Activated CD4-positive, alpha-beta T cell treated with anti-CD3 and anti-CD28 coated beads for 36 hours (primary cell): ENCODE data around the gene CD34. TPM values are rescaled to one million over a fixed set of nuclear protein-coding genes. Genes with fewer than 3 reads are reported as not detected.
"Not testable (repeated sequence)": the region's sequence is repeated elsewhere in the genome, so short reads cannot be mapped to it uniquely, and the experiment has no call there.

ENCODE experiments used
- ATAC-seq: fragments of 200-7000 bp; cut with Tn5 transposase; one replicate; pipeline ENCODE4 v1.10.0; 2021; ENCODE audit warnings: mild to moderate bottlenecking, moderate library complexity
- CTCF ChIA-PET: fragments of 350-600 bp; sonication (Branson Sonifier 250); formaldehyde crosslinking; loops from one replicate; lab custom pipeline; 2021; ENCODE audit warnings: antibody characterized with exemption; lab: Charles Lee
- POLR2A ChIA-PET: fragments of 350-600 bp; sonication (Branson Sonifier 250); formaldehyde crosslinking; loops from one replicate; lab custom pipeline; 2021; ENCODE audit warnings: antibody characterized with exemption, inconsistent platforms; lab: Charles Lee
- DNase-seq: peaks from one replicate; pipeline ENCODE4 v3.0.0-alpha.2; 2020
- H3K27ac Mint-ChIP-seq: one replicate; pipeline ENCODE4 v1.8.0; 2021; ENCODE audit warnings: mixed read lengths
- H3K27me3 Mint-ChIP-seq: one replicate; pipeline ENCODE4 v1.8.0; 2021; ENCODE audit warnings: mixed read lengths
- H3K36me3 Mint-ChIP-seq: one replicate; pipeline ENCODE4 v1.8.0; 2021; ENCODE audit warnings: low read depth, mixed read lengths
- H3K4me1 Mint-ChIP-seq: one replicate; pipeline ENCODE4 v1.8.0; 2021; ENCODE audit warnings: mixed read lengths
- H3K4me3 Mint-ChIP-seq: one replicate; pipeline ENCODE4 v1.8.0; 2021; ENCODE audit warnings: mild to moderate bottlenecking, moderate library complexity, mixed read lengths
- H3K9me3 Mint-ChIP-seq: one replicate; pipeline ENCODE4 v1.8.0; 2021; ENCODE audit warnings: low read depth, mixed read lengths
- intact Hi-C, 2 experiments: fragments of 100-400 bp; cut with DNase I in 1 of 2; cut with micrococcal nuclease in 1 of 2; formaldehyde crosslinking; loops; one replicate each; pipeline versions ENCODE4 v1.14.2 to v1.15.1; 2022 to 2024; cut with DNase I, micrococcal nuclease
- total RNA-seq, 2 experiments: library from RNA; stranded (reverse); gene quantifications; one replicate each; pipeline ENCODE4 v1.2.3, GENCODE V29; 2021

The CD34 gene
- total RNA-seq, 2 experiments from 2014 or later, result 0.02 to 0.04 TPM

DNA sequence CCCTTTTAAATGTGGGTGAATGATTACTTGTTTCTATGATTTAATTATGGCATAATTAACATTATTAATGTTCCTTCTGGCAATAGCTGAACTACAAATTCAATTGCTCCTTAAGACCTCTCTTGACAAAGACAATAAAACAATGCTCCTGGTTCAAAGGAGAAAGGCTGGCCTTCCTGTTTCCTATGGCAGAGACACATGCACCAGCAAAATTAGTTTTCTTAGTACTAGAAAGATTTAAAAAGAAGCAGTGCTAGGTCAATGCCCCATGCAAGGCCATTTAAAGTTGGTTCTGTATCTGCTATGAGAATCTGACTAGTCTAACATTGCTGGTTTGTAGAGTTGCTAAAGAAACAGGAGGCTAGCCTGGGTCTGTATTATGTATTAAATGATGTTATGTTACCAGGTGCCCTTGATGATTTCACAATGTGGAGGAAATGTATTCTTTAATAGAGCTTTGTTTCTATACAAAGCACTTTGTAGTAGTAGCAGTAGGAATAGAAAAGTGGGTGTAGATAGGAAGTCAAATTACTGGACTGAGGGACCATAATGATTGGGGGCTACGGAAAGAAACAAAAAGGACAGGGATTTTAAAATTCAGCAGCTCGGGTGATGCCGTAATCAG is 38.8 kb upstream of the CD34 start:
- H3K9me3 Mint-ChIP-seq, result no peaks in the 10 kb centered on the region
- DNase-seq, result no peak
- no peak for ATAC-seq
- ChIA-PET POLR2A (no interaction called here), CTCF (interaction anchor here (1.7 kb wide), 1 partner anchor 65 kb away, joined by 6 read pairs; no protein-coding TSS in a partner anchor)
- intact Hi-C loops, result no loop called here
- no peak overlapping the region for H3K4me3 Mint-ChIP-seq
- no peak overlapping the region for H3K27ac Mint-ChIP-seq
- H3K36me3 Mint-ChIP-seq, result no peaks in the 10 kb centered on the region
- peaks cover 6% of the 10 kb centered on the region for H3K27me3 Mint-ChIP-seq
- no peaks in the 10 kb centered on the region for H3K4me1 Mint-ChIP-seq

DNA sequence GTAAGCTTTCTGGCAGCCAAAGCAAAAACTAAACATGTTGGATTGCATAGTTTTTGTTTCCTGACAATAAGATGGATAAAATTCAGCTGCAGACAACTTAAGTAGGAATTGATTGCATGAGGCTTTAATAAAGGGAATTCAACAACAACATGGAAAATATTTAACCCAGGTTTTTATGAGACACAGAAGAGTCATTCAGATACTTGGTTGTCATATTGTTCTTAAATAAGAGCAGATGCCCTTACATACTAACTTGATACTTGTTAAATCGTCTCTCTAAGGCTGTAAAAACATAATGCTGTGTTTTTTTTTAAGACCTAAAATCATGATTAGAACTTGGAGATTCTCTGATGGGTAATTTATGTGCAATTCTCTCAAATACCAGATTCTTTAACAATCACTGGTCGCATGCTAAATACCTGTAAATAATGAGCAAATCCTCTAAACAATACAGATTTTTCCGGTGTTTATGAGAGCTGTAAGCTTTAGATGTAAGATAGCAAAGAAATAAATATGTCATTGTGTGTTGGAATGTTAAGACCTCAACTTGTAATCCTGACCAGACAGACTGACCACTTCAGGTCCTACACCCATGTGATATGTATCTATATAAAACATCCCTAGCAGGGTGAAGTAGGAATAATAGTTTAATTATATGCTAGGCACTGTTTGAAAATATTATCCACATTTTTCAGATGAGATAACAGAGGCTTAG is 37.8 kb upstream of the CD34 start:
- Mint-ChIP-seq H3K27ac (no peak overlapping the region), H3K4me3 (no peak overlapping the region), H3K9me3 (no peaks in the 10 kb centered on the region), H3K27me3 (peaks cover 6% of the 10 kb centered on the region), H3K36me3 (no peaks in the 10 kb centered on the region), H3K4me1 (no peaks in the 10 kb centered on the region)
- ChIA-PET POLR2A (no interaction called here), CTCF (no interaction called here)
- intact Hi-C loops, result no loop called here
- DNase-seq, result no peak
- no peak for ATAC-seq

DNA sequence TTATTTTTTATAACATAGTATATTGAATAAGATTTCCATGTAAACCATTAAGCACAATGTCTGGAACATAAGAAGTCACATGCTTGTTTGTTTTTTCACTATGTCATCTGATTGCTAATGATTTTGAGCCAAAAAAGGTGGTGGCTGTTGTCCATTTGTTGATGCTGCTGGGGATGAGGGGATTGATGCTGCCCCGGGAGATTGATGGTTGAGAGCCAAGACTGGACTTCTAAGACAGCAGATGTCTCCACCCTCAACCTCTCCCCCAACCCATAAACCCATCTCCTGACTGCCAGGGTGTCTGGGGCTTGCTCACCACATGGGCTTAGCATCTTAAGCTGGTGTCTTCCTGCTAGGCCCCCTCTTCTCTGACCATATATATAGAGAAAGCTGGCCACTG is 35.8 kb upstream of the CD34 start:
- DNase-seq, result no peak

DNA sequence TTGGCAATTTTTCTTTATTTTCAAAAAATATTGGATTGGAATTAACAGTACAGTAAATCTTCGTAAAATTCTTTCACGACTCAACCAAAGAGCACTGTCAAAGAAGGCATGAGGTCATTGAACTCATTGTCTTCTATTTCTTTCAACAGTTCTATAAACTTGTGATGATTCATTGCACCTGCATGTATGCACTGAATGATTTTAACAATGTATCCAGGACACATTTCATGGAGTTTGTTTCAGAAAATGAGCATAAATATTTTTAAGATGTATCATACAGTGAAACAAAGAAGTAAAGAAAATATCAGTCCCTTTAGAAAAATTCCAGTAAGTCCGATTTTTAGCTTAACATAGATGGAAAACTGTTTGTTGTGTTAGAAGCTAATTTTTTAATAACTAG is 33.6 kb upstream of the CD34 start:
- Mint-ChIP-seq H3K4me1 (no peaks in the 10 kb centered on the region), H3K27ac (no peak overlapping the region), H3K4me3 (no peak overlapping the region), H3K9me3 (no peaks in the 10 kb centered on the region), H3K27me3 (peaks cover 11% of the 10 kb centered on the region), H3K36me3 (no peaks in the 10 kb centered on the region)
- no peak for ATAC-seq
- ChIA-PET POLR2A (no interaction called here), CTCF (interaction anchor here (0.7 to 1.9 kb wide), 6 partner anchors 9 to 102 kb away, joined by 3 to 4 read pairs (median 3); no protein-coding TSS in a partner anchor)
- intact Hi-C loops, result no loop called here
- DNase-seq, result no peak

More for the DNA sequence above, 35.8 kb upstream of the CD34 start:
- POLR2A ChIA-PET, result no interaction called here
- Mint-ChIP-seq H3K4me1 (no peaks in the 10 kb centered on the region), H3K36me3 (no peaks in the 10 kb centered on the region), H3K27ac (no peak overlapping the region), H3K4me3 (no peak overlapping the region), H3K27me3 (peaks cover 3% of the 10 kb centered on the region), H3K9me3 (no peaks in the 10 kb centered on the region)
- CTCF ChIA-PET, result interaction anchor here (1.0 to 1.7 kb wide), 3 partner anchors 16 to 201 kb away, joined by 3 to 6 read pairs (median 5); no protein-coding TSS in a partner anchor
- intact Hi-C loops, result no loop called here
- ATAC-seq, result no peak

DNA sequence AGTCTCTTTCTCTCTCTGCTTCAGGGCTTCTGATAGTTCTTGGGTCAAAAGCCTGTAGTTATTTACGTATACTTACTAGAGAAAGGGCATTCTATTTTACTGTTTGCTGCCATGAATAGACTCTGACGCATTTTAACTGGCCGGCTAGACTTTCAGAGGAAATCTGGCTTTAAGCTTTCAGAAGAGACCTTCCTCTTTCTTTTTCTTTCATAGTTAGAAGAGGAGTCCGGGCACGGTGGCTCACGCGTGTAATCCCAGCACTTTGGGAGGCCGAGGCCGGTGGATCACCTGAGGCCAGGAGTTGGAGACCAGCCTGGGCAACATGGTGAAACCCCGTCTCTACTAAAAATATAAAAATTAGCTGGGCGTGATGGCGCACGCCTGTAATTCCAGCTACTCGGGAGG is 31.4 kb upstream of the CD34 start:
- CTCF ChIA-PET, result interaction anchor here (1.1 to 2.5 kb wide), 2 partner anchors 21 to 58 kb away, joined by 5 to 7 read pairs; no protein-coding TSS in a partner anchor
- H3K4me1 Mint-ChIP-seq, H3K9me3 Mint-ChIP-seq, ATAC-seq, DNase-seq, H3K27ac Mint-ChIP-seq, POLR2A ChIA-PET, H3K4me3 Mint-ChIP-seq, H3K36me3 Mint-ChIP-seq: not testable (repeated sequence)
- peaks cover 14% of the 10 kb centered on the region for H3K27me3 Mint-ChIP-seq
- intact Hi-C loops, result loop anchor here in 1 of 2 experiments (2.0 kb wide), 1 partner anchor 20 kb away; no protein-coding TSS in a partner anchor

DNA sequence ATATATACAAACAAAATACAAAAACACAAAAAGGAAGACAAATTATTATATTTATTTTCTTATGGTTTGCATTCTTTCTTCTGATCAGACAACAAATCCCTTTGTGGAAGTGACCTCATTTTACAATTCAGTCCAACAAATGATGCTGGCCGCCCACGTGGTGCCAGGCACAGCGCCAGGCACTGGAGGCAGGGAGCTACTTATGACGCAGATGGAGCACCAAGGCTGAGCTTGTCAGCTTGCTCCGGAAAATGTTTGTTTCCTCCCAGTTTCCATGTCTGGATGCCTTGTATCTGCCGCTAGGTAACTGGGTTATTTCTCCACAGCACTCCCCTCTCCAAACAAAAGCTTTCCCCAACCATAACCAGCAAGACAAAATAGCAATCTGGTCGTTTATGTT is 30.7 kb upstream of the CD34 start:
- Mint-ChIP-seq H3K4me3 (no peak overlapping the region), H3K4me1 (no peaks in the 10 kb centered on the region), H3K9me3 (no peaks in the 10 kb centered on the region), H3K36me3 (no peaks in the 10 kb centered on the region), H3K27ac (no peak overlapping the region), H3K27me3 (peaks cover 14% of the 10 kb centered on the region)
- CTCF ChIA-PET, result interaction anchor here (0.6 to 2.5 kb wide), 2 partner anchors 44 to 57 kb away, joined by 3 to 7 read pairs; no protein-coding TSS in a partner anchor
- ATAC-seq, result no peak
- intact Hi-C loops, result loop anchor here in 1 of 2 experiments (2.0 kb wide), 1 partner anchor 19 kb away; no protein-coding TSS in a partner anchor
- POLR2A ChIA-PET, result no interaction called here
- DNase-seq, result no peak

DNA sequence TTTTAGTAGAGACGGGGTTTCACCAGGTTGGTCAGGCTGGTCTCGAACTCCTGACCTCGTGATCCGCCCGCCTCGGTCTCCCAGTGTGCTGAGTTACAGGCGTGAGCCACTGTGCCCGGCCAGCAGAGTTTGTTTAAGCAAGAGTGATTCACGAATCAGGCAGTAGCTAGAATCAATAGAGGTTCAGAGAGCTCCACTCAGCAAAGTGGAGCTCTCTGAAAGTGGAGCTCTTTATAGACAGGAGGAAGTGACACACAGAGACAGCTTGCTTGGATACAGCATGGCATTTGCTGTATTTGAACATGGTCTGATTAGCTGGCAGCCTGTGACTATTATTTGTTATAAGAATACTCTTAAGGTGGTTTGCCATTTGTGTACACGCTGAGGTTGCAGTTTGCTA is 27.1 kb upstream of the CD34 start:
- Mint-ChIP-seq H3K4me3 (no peak overlapping the region), H3K36me3 (no peaks in the 10 kb centered on the region), H3K4me1 (no peaks in the 10 kb centered on the region), H3K27ac (no peak overlapping the region), H3K9me3 (no peaks in the 10 kb centered on the region), H3K27me3 (peaks cover 14% of the 10 kb centered on the region)
- intact Hi-C loops, result no loop called here
- ChIA-PET POLR2A (no interaction called here), CTCF (interaction anchor here (1.2 kb wide), 1 partner anchor 11 kb away, joined by 3 read pairs; no protein-coding TSS in a partner anchor)
- no peak for ATAC-seq
- DNase-seq, result no peak

DNA sequence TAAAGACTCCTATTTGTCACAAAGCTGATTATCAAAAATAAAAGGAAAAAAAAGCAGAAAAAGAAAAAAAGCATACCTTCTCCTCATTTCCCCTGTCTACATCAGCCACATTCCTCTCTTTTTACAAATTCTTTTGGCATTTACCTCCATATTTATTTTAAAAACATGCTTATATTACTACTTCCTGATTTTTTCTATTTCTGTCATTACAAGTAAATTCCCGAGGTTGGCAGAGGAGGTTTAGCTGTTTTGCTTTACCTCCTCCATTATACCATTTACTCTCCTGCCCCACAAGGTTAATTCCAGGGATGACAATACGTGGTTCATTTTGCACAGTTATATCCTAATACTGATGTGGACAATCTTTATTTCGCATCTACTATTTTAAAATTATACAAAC is 26.3 kb upstream of the CD34 start:
- Mint-ChIP-seq H3K4me3 (no peak overlapping the region), H3K27ac (no peak overlapping the region), H3K4me1 (no peaks in the 10 kb centered on the region), H3K36me3 (no peaks in the 10 kb centered on the region), H3K9me3 (no peaks in the 10 kb centered on the region), H3K27me3 (peaks cover 14% of the 10 kb centered on the region)
- intact Hi-C loops, result no loop called here
- ChIA-PET CTCF (interaction anchor here (1.1 to 2.6 kb wide), 3 partner anchors 10 to 52 kb away, joined by 3 to 7 read pairs (median 3); no protein-coding TSS in a partner anchor), POLR2A (no interaction called here)
- ATAC-seq (no peak), DNase-seq (no peak)

DNA sequence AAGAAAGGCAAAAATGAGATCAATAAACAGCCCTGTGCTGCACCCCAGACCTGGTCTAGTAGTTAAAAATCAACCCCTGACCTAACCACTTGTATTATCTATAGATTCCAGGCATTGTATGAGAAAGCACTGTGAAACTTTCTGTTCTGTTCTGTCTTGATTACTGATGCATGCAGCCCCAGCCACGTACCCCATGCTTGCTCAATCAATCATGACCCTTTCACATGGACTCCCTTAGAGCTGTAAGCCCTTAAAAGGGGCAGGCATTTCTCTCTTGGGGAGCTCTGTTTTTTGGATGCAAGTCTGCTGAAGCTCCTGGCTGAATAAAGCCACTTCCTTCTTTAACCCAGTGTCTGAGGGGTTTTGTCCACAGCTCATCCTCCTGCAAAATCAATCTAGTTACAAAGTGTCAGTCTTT is 24.2 kb upstream of the CD34 start:
- DNase-seq (no peak), ATAC-seq (no peak)
- Mint-ChIP-seq H3K4me3 (no peak overlapping the region), H3K4me1 (no peaks in the 10 kb centered on the region), H3K27me3 (peaks cover 9% of the 10 kb centered on the region), H3K27ac (no peak overlapping the region), H3K36me3 (no peaks in the 10 kb centered on the region), H3K9me3 (no peaks in the 10 kb centered on the region)
- ChIA-PET CTCF (interaction anchor here (0.9 to 2.6 kb wide), 4 partner anchors 9 to 50 kb away, joined by 3 to 7 read pairs (median 3); no protein-coding TSS in a partner anchor), POLR2A (no interaction called here)
- intact Hi-C loops, result no loop called here

DNA sequence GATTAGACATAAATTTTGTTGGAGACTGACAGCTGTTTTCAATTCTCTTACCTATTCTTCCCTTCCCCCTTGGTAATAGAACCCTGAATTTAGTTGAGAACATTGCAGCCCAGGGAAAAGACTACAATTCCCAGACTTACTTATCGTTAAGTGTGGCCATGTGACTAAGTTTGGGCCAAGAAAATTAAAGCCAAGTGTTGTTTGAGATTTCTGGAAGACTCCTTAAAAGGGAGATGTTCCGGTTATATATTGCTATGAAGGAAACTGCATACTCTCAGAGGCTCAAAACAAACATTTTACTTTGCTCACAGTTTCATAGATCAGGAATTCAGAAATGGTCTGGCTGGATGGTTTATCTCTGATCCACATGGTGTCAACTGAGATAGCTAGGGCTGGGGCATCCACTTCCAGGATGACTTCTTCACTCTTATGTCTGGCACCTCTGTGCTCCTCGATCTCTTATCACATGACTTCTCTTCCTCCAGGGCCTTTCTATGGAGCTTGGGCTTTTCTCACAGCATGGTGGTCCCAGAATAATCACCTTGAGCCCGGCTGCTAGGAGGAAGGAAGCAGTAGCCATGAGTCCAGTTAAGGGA is 22.4 kb upstream of the CD34 start:
- Mint-ChIP-seq H3K4me1 (no peaks in the 10 kb centered on the region), H3K36me3 (no peaks in the 10 kb centered on the region), H3K9me3 (no peaks in the 10 kb centered on the region), H3K27me3 (peaks cover 5% of the 10 kb centered on the region), H3K27ac (no peak overlapping the region), H3K4me3 (no peak overlapping the region)
- intact Hi-C loops, result no loop called here
- ATAC-seq, result no peak
- no peak for DNase-seq
- CTCF ChIA-PET, result interaction anchor here (0.8 kb wide), 1 partner anchor 16 kb away, joined by 5 read pairs; no protein-coding TSS in a partner anchor
- POLR2A ChIA-PET, result no interaction called here

DNA sequence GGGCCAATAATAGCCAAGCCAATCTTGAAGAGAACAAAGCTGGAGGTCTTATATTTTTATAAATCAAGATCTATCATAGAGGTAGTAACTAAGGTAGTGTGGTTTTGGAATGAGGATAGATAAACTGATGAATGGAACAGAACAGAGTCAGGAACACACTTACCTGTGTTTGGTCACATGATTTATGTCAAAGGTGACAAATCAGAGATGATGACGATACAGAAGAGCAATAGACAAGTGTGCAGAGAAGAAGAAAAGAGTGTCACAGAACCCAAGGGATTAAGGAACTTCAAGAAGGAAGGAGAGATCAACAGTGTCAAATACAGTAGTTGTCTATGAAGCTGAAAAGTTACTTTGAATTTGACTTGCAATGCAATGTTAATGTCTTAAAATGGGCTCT is 16.1 kb upstream of the CD34 start:
- CTCF ChIA-PET, result interaction anchor here (1.3 kb wide), 1 partner anchor 11 kb away, joined by 3 read pairs; no protein-coding TSS in a partner anchor
- DNase-seq (no peak), ATAC-seq (no peak)
- no peaks in the 10 kb centered on the region for H3K36me3 Mint-ChIP-seq
- POLR2A ChIA-PET, result no interaction called here
- H3K27ac Mint-ChIP-seq, result no peak overlapping the region
- H3K9me3 Mint-ChIP-seq, result no peaks in the 10 kb centered on the region
- H3K27me3 Mint-ChIP-seq, result peaks cover 18% of the 10 kb centered on the region
- no peak overlapping the region for H3K4me3 Mint-ChIP-seq
- H3K4me1 Mint-ChIP-seq, result no peaks in the 10 kb centered on the region
- intact Hi-C loops, result loop anchor here in 1 of 2 experiments (1.0 kb wide), 1 partner anchor 12 kb away; no protein-coding TSS in a partner anchor
